ENCODE measurements around the gene PPM1M.
A peak's percentile ranks its signal among the peaks of the same experiment; 100 is the strongest.

PPM1M gene

GRCh38 chr3:52245322-52246263 lies at the start of gene PPM1M:
Gene PPM1M (plus strand): TSS chr3:52245759. CDS start chr3:52245825, 66 bp downstream.
- DNase-seq = peak; percentile 68

GRCh38 chr3:52195823-52196331 lies 49.7 kb upstream of the PPM1M start:
- peak; percentile 22 for DNase-seq

GRCh38 chr3:52196977-52197376 lies 48.6 kb upstream of the PPM1M start:
- no peak for DNase-seq

- DNase-seq = no peak
Measured at GRCh38 chr3:52197499-52197841, 48.1 kb upstream of the PPM1M start.

GRCh38 chr3:52197842-52198625 lies 47.5 kb upstream of the PPM1M start, which contains the start of gene ALAS1:
Gene ALAS1 (plus strand): TSS chr3:52198160. CDS start chr3:52199242, 1,082 bp downstream.
- peak; percentile 86 for DNase-seq

- DNase-seq = no peak
Measured at GRCh38 chr3:52198643-52199608, 46.6 kb upstream of the PPM1M start.

- DNase-seq = no peak
Measured at GRCh38 chr3:52200981-52201679, 44.4 kb upstream of the PPM1M start.

GRCh38 chr3:52202384-52203077 lies 43.0 kb upstream of the PPM1M start:
- no peak for DNase-seq

- no peak for DNase-seq
Measured at GRCh38 chr3:52203701-52204100, 41.9 kb upstream of the PPM1M start.

- no peak for DNase-seq
Measured at GRCh38 chr3:52204337-52205073, 41.1 kb upstream of the PPM1M start.

GRCh38 chr3:52205727-52206372 lies 39.7 kb upstream of the PPM1M start:
- no peak for DNase-seq

GRCh38 chr3:52208556-52208955 lies 37.0 kb upstream of the PPM1M start:
- no peak for DNase-seq

GRCh38 chr3:52210037-52210436 lies 35.5 kb upstream of the PPM1M start:
- no peak for DNase-seq

- peak; percentile 28 for DNase-seq
Measured at GRCh38 chr3:52210550-52211046, 35.0 kb upstream of the PPM1M start.

GRCh38 chr3:52211268-52211891 lies 34.2 kb upstream of the PPM1M start:
- no peak for DNase-seq

GRCh38 chr3:52213005-52213404 lies 32.6 kb upstream of the PPM1M start:
- no peak for DNase-seq

GRCh38 chr3:52213901-52214300 lies 31.7 kb upstream of the PPM1M start:
- DNase-seq = no peak

- DNase-seq = no peak
Measured at GRCh38 chr3:52215351-52215750, 30.2 kb upstream of the PPM1M start.

All from fibroblast of skin of right biceps (primary cell).